IMR-90 (cell line): ENCODE data around the gene SIM1. TPM values are rescaled to one million over a fixed set of nuclear protein-coding genes. Genes with fewer than 3 reads are reported as not detected.

Source experiments
- ATAC-seq: fragments of 200-7000 bp; cut with Tn5 transposase; 2 replicates; pipeline ENCODE4 v1.9.1; 2020; ENCODE audit warnings: low read depth, mild to moderate bottlenecking, moderate library complexity
- BruUV-seq: library from RNA; stranded (reverse); fragments of 400-500 nt; replicated peaks from 2 replicates; lab custom pipeline; 2021; lab: Mats Ljungman, UMichigan
- CTCF ChIA-PET: fragments of 300-600 bp; formaldehyde crosslinking; extraction: SDS; loops from one replicate; lab custom pipeline; 2021; ENCODE audit warnings: antibody characterized with exemption; lab: Yijun Ruan, JAX
- POLR2A ChIA-PET: fragments of 300-600 bp; sonication (Branson Sonifier 250); formaldehyde crosslinking; loops from one replicate; lab custom pipeline; 2022; ENCODE audit warnings: antibody characterized with exemption; ENCODE audit not compliant: unreplicated experiment; lab: Charles Lee
- DNase-seq: peaks from one replicate; pipeline ENCODE4 v3.0.0; 2013
- H2AFZ ChIP-seq: replicated peaks from 2 replicates; pipeline ENCODE3; 2013; ENCODE audit warnings: low read length, mild to moderate bottlenecking; ENCODE audit not compliant: poor library complexity
- H2AK5ac ChIP-seq: 2 replicates; pipeline ENCODE4 v1.6.1; 2013; ENCODE audit warnings: low read depth, low read length, inconsistent platforms
- H2AK9ac ChIP-seq: replicated peaks from 2 replicates; pipeline ENCODE3; 2013; ENCODE audit warnings: mild to moderate bottlenecking, low read depth, low read length, moderate library complexity; ENCODE audit not compliant: poor library complexity
- H2BK120ac ChIP-seq: 2 replicates; pipeline ENCODE4 v1.6.1; 2013; ENCODE audit warnings: low read depth, low read length, inconsistent platforms
- H2BK15ac ChIP-seq: 3 replicates; pipeline ENCODE4 v1.6.1; 2013; ENCODE audit warnings: low read depth, low read length, inconsistent platforms
- H2BK20ac ChIP-seq: 2 replicates; pipeline ENCODE4 v1.6.1; 2013; ENCODE audit warnings: low read depth, mild to moderate bottlenecking, inconsistent platforms, low read length, moderate library complexity
- H2BK5ac ChIP-seq: 2 replicates; pipeline ENCODE4 v1.6.1; 2013; ENCODE audit warnings: mild to moderate bottlenecking, low read depth, low read length, inconsistent platforms; ENCODE audit not compliant: poor library complexity, severe bottlenecking
- H3K14ac ChIP-seq: replicated peaks from 2 replicates; pipeline ENCODE4 v1.6.1; 2013; ENCODE audit warnings: low read depth, low read length, inconsistent platforms
- H3K18ac ChIP-seq: 2 replicates; pipeline ENCODE4 v1.6.1; 2013; ENCODE audit warnings: low read depth, low read length, control low read depth
- H3K23ac ChIP-seq: 2 replicates; pipeline ENCODE4 v1.6.1; 2013; ENCODE audit warnings: low read depth, low read length, inconsistent platforms
- H3K27ac ChIP-seq: 2 replicates; pipeline ENCODE4 v1.5.1; 2013; ENCODE audit warnings: mild to moderate bottlenecking, control low read depth, low read length; ENCODE audit not compliant: insufficient read depth
- H3K27me3 ChIP-seq: 2 replicates; pipeline ENCODE4 v1.6.1; 2013; ENCODE audit warnings: low read length; ENCODE audit not compliant: control insufficient read depth, insufficient read depth
- H3K36me3 ChIP-seq: 2 replicates; pipeline ENCODE4 v1.6.1; 2013; ENCODE audit warnings: low read length, mixed read lengths; ENCODE audit not compliant: control insufficient read depth, insufficient read depth
- H3K4ac ChIP-seq: 2 replicates; pipeline ENCODE4 v1.6.1; 2013; ENCODE audit warnings: low read depth, low read length, inconsistent platforms
- H3K4me1 ChIP-seq: 2 replicates; pipeline ENCODE4 v1.6.1; 2013; ENCODE audit warnings: low read length, mixed read lengths; ENCODE audit not compliant: control insufficient read depth, insufficient read depth
- H3K4me2 ChIP-seq: 2 replicates; pipeline ENCODE4 v1.6.1; 2013; ENCODE audit warnings: low read depth, mild to moderate bottlenecking, control low read depth, low read length, moderate library complexity
- H3K4me3 ChIP-seq: 2 replicates; pipeline ENCODE4 v1.5.1; 2013; ENCODE audit warnings: low read depth, mild to moderate bottlenecking, control low read depth, low read length, moderate library complexity; ENCODE audit not compliant: insufficient read depth
- H3K56ac ChIP-seq: 2 replicates; pipeline ENCODE4 v1.6.1; 2013; ENCODE audit warnings: low read length, inconsistent platforms; ENCODE audit not compliant: insufficient read depth; ENCODE audit errors: extremely low read depth
- H3K79me1 ChIP-seq, 2 experiments: 2 replicates each; pipeline ENCODE4 v1.6.1; 2013; ENCODE audit warnings: low read length in 2 of 2, inconsistent platforms in 1 of 2, low read depth in 1 of 2
- H3K9ac ChIP-seq: 2 replicates; pipeline ENCODE4 v1.6.1; 2013; ENCODE audit warnings: low read depth, low read length, control low read depth
- H3K9me1 ChIP-seq: 2 replicates; pipeline ENCODE4 v1.6.1; 2013; ENCODE audit warnings: low read length, inconsistent platforms; ENCODE audit not compliant: insufficient read depth
- H3K9me3 ChIP-seq: 2 replicates; pipeline ENCODE4 v1.6.1; 2013; ENCODE audit warnings: low read length; ENCODE audit not compliant: control insufficient read depth, insufficient read depth
- H4K20me1 ChIP-seq: 2 replicates; pipeline ENCODE4 v1.6.1; 2013; ENCODE audit warnings: low read length, inconsistent platforms; ENCODE audit not compliant: insufficient read depth
- H4K5ac ChIP-seq: 2 replicates; pipeline ENCODE4 v1.6.1; 2013; ENCODE audit warnings: mild to moderate bottlenecking, low read depth, low read length, control low read depth
- H4K8ac ChIP-seq, 2 experiments: 2 replicates each; pipeline ENCODE4 v1.6.1; 2013; ENCODE audit warnings: low read depth in 2 of 2, low read length in 2 of 2, control low read depth in 1 of 2, inconsistent platforms in 1 of 2
- H4K91ac ChIP-seq: 2 replicates; pipeline ENCODE4 v1.6.1; 2013; ENCODE audit warnings: low read depth, low read length, inconsistent platforms; ENCODE audit not compliant: insufficient read depth
- BHLHE40 ChIP-seq: fragments of 150-350 bp; IDR thresholded peaks from 2 replicates; pipeline ENCODE4 v1.6.1; 2016; ENCODE audit warnings: mild to moderate bottlenecking, low read depth, low read length
- CEBPB ChIP-seq: IDR thresholded peaks from 2 replicates; pipeline ENCODE4 v1.6.1; 2012; ENCODE audit warnings: low read depth, low read length, improper control_type of control experiment
- CHD1 ChIP-seq: IDR thresholded peaks from 2 replicates; pipeline ENCODE4 v1.6.1; 2012; ENCODE audit warnings: low read depth, low read length, improper control_type of control experiment
- CTCF ChIP-seq: conservative IDR thresholded peaks from 2 replicates; pipeline ENCODE4 v1.5.1; 2012; ENCODE audit warnings: mild to moderate bottlenecking, low read depth, low read length, improper control_type of control experiment
- ELK1 ChIP-seq: fragments of 150-350 bp; IDR thresholded peaks from 2 replicates; pipeline ENCODE4 v1.6.1; 2016; ENCODE audit warnings: low read depth, mild to moderate bottlenecking, low read length, moderate library complexity, borderline replicate concordance
- FOS ChIP-seq: fragments of 150-350 bp; IDR thresholded peaks from 2 replicates; pipeline ENCODE4 v1.6.1; 2016; ENCODE audit warnings: low read depth, low read length
- MAZ ChIP-seq: IDR thresholded peaks from 2 replicates; pipeline ENCODE4 v1.6.1; 2012; ENCODE audit warnings: low read depth, mild to moderate bottlenecking, low read length, improper control_type of control experiment, moderate library complexity, borderline replicate concordance
- NFE2L2 ChIP-seq: fragments of 150-350 bp; IDR thresholded peaks from 2 replicates; pipeline ENCODE4 v1.6.1; 2016; ENCODE audit warnings: low read depth, mild to moderate bottlenecking, low read length
- POLR2A ChIP-seq: IDR thresholded peaks from 2 replicates; pipeline ENCODE4 v1.6.1; 2012; ENCODE audit warnings: mild to moderate bottlenecking, low read depth, low read length
- RAD21 ChIP-seq: IDR thresholded peaks from 2 replicates; pipeline ENCODE4 v1.6.1; 2012; ENCODE audit warnings: low read length, improper control_type of control experiment
- RCOR1 ChIP-seq: IDR thresholded peaks from 2 replicates; pipeline ENCODE4 v1.6.1; 2012; ENCODE audit warnings: mild to moderate bottlenecking, low read length, improper control_type of control experiment; ENCODE audit not compliant: insufficient replicate concordance
- WGBS, 2 experiments: methylation state at CpG; one replicate each; pipeline versions ENCODE4 v1.1.5 to v1.1.7; 2013; ENCODE audit warnings: missing lambda C conversion rate in 2 of 2; ENCODE audit not compliant: insufficient read length in 1 of 2; ENCODE audit errors: extremely low coverage in 2 of 2; 5-methylcytosine and 5-hydroxymethylcytosine counted together
- dilution Hi-C: fragments of 300-500 bp; cut with HindIII; formaldehyde crosslinking; loops from one replicate; pipeline ENCODE4 v1.14.3; 2018; ENCODE audit warnings: low sequenced_read_pairs; ENCODE audit not compliant: unreplicated experiment
- in situ Hi-C: fragments of 300-500 bp; cut with MboI; formaldehyde crosslinking; loops from 3 replicates; pipeline ENCODE4 v1.14.3; 2019; ENCODE audit warnings: low sequenced_read_pairs, inconsistent platforms, mixed read lengths
- intact Hi-C: fragments of 100-400 bp; cut with micrococcal nuclease; formaldehyde crosslinking; loops from 2 replicates; pipeline ENCODE4 v1.10.0; 2022
- polyA plus RNA-seq, 3 experiments: library from polyadenylated mRNA; depleted of rRNA; stranded (reverse); fragments of >200 nt; gene quantifications; 2 replicates each; pipeline ENCODE4 v1.2.3, GENCODE V29; 2012; ENCODE audit warnings: low replicate concordance in 1 of 3
- total RNA-seq: library from RNA; depleted of rRNA; stranded (reverse); fragments of >200 nt; gene quantifications from 2 replicates; pipeline ENCODE4 v1.2.3, GENCODE V29; 2012

The SIM1 gene
- total and polyA plus RNA-seq, 2 of the 4 experiments (the other 2 are of a cell fraction) = not detected

- no peak overlapping the region for H2AK9ac ChIP-seq
- ATAC-seq (no peak), DNase-seq (no peak)
- no peak overlapping the region for H3K14ac ChIP-seq
- H3K27ac ChIP-seq = no peak overlapping the region
- no peak overlapping the region for H3K9ac ChIP-seq
- no CpG with 5 or more reads among the region's 3 CpGs for WGBS, 2 experiments
- H3K56ac ChIP-seq = no peak overlapping the region
- in situ Hi-C loops (no loop called here), intact Hi-C loops (no loop called here), dilution Hi-C loops (no loop called here)
- no peaks in the 10 kb centered on the region for H3K36me3 ChIP-seq
- H2BK20ac ChIP-seq = no peak overlapping the region
- BruUV-seq = no TSS peak
- no peak overlapping the region for H3K4me2 ChIP-seq
- no peak overlapping the region for H4K8ac ChIP-seq
- H3K23ac ChIP-seq = no peak overlapping the region
- POLR2A ChIA-PET = no interaction called here
- no peak overlapping the region for H2AK5ac ChIP-seq
- H3K27me3 ChIP-seq = peaks cover 22% of the 10 kb centered on the region
- H2BK15ac ChIP-seq = no peak overlapping the region
- no peaks in the 10 kb centered on the region for H3K4me1 ChIP-seq
- no peak overlapping the region for H4K5ac ChIP-seq
- H3K4me3 ChIP-seq = no peak overlapping the region
- no peaks in the 10 kb centered on the region for H3K9me3 ChIP-seq
- no peak overlapping the region for H4K91ac ChIP-seq
- no peaks in the 10 kb centered on the region for H3K9me1 ChIP-seq
- no peak overlapping the region for H2AFZ ChIP-seq
- CTCF ChIA-PET = no interaction called here
- H3K18ac ChIP-seq = no peak overlapping the region
- no peaks in the 10 kb centered on the region for H3K79me1 ChIP-seq
- no peak overlapping the region for H3K4ac ChIP-seq
- no peak overlapping the region for H2BK5ac ChIP-seq
- no peak for TF ChIP-seq POLR2A
- TF ChIP-seq RAD21 = no peak
- no peak for TF ChIP-seq MAZ
- TF ChIP-seq NFE2L2 = no peak
- TF ChIP-seq BHLHE40 = no peak
- no peak for TF ChIP-seq CHD1
- no peak for TF ChIP-seq CTCF
- no peak for TF ChIP-seq CEBPB
- no peak for TF ChIP-seq RCOR1
- no peak for TF ChIP-seq ELK1
- no peak for TF ChIP-seq FOS
- no peak overlapping the region for H2BK120ac ChIP-seq
- no peaks in the 10 kb centered on the region for H4K20me1 ChIP-seq
These were observed 33.8 kb downstream of the SIM1 start for GRCh38 chr6:100430962-100431361.
